GM18502 (cell line): ENCODE measurements around the gene SLC26A8.
"Not testable (repeated sequence)": the region's sequence is repeated elsewhere in the genome, so short reads cannot be mapped to it uniquely, and the experiment has no call there.

ENCODE experiments used
- ATAC-seq: cut with Tn5 transposase; IDR thresholded peaks from one replicate; pipeline ENCODE4 v1.9.1; 2021; ENCODE audit warnings: mild to moderate bottlenecking; ENCODE audit not compliant: unreplicated experiment, poor library complexity

SLC26A8 gene

DNA sequence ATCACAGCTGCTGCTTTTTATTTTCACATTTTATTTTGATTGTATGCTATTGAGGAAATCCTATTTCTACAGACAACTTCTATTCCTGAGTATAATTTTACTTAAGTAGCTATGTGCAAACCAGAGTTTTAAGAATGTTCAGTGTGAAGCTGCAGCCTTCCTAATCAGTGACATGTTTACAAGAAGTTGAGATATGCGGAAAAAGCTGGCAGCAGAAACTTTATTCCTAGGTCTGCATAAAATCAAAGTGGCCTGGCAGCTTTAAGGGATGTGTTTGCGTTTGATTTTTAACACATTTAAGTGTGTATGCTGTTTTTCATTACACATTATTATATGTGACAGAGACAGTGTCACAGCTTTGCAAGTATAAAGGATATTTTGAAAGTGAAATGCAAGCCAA lies 29.4 kb upstream of the SLC26A8 start:
- ATAC-seq: no peak

GRCh38 chr6:36052097-36052496 lies 27.7 kb upstream of the SLC26A8 start:
- no peak for ATAC-seq

DNA sequence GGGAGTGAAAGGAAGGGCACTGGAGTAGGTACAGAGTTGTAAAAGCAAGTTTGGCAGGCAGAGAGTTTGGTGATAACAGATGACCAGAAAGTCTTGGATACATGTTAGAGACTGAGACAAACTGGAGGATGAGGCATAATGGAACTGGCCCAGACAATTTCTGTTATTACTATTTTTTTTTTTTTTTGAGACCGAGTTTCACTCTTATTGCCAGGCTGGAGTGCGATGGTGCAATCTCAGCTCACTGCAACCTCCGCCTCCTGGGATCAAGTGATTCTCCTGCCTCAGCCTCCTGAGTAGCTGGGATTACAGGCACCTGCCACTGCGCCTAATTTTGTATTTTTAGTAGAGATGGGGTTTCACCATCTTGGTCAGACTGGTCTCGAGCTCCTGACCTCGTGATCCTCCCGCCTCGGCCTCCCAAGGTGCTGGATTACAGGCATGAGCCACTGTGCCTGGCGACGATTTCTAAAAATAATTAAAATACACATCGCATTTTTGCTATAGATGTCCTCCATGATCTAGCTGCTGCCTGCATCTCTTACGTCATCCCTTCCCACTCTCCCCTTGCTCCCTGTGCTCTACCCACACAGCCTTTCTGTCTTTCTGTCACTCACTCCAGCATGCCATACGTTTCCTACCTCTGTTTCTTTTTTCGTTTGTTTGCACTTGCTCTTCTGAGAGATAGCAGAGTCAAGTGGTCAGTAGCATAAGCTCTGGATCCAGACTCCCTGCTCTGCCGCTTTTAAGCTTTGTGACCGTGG lies 26.7 kb upstream of the SLC26A8 start:
- no peak for ATAC-seq

DNA sequence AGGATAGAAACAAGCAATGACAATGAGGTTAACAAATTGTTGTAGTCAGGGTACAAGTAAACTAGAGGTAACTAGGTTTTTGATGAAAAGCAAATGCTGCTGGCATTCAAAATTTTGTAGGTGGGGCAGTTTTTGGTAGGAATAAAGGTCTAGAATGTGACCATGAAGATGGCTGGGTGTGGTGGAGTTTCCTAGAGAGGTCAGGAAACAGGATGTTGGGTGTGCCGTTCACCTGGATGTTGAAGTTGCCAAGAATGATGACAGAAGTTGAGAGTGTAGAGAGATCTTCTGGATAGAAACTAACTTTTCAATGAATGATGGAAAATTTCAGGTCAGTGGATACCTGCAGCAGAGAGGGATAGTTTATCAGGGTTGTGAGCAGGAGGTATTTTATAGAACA lies 25.9 kb upstream of the SLC26A8 start:
- ATAC-seq: no peak

GRCh38 chr6:36049582-36049981 lies 25.1 kb upstream of the SLC26A8 start:
- ATAC-seq: no peak

- ATAC-seq: no peak
These were observed 18.3 kb upstream of the SLC26A8 start for GRCh38 chr6:36042618-36043260.

DNA sequence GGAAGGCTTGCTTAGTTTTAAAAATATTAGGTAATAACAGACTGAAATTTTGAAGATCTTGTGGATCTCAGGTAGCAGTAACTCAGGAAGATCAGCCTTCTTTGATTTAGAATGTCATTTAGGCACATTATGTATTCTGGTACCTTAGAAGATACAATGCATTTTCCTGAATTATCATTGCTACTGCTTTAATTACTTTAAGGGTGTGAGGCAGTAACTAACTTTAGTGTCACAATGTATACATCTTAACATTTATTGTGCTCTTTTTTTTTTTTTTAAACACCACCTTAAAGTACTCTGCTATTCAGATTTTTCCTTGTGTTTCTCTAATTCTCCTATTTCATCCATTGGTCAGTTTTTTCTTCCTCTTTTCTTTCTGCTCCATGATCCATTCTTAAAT lies 16.5 kb upstream of the SLC26A8 start:
- no peak for ATAC-seq

GRCh38 chr6:36039112-36039511 lies 14.7 kb upstream of the SLC26A8 start:
- ATAC-seq: no peak

DNA sequence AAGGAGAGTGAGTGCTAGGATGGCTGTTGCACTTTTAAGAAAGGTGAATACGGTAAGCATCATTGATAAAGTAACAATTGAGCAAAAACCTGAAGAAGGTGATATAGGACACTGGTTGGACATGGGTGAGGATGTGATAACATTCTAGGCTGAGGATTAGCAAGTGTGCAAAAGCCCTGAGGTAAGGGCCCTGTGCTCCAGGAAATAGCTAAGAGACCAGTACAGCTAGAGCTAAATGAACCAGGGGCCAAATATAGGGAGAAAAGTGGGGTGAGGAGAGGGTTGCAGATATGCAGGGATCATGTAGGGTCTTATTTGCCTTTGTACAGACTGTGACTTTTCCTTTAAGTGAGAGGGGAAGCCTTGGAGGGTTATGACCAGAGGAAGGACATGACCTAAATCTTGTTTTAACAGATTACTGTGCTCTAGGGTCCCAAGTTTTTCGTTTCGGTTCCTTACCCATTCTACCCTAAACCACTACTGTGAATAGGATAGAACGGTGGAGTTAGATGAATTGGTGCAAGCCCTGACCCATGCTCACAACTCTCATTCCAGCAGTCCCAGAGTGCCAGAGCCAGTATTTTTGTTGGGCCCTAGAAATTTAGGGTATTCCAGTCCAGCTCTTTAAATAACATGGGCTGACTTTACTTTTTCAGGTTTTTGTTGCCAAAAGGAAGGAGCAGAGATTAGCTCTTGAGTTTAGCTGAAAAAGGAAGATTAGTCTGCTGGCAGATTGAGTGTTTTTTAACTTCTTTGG lies 13.9 kb upstream of the SLC26A8 start:
- ATAC-seq: no peak

DNA sequence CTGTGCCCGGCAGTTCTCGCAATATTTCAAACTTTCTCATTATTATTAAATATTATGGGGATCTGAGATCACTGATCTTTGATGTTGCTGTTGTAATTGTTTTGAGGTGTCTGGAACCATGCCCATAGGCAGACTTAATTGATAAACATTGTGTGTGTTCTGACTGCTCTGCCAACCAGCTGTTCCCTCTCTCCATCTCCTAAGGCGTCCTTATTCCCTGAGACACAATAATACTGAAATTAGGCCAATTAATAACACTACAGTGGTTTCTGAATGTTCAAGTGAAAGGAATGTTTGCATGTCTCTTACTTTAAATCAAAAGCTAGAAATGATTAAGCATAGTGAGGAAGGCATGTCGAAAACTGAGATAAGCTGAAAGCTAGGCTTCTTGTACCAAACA lies 10.8 kb upstream of the SLC26A8 start:
- no peak for ATAC-seq

DNA sequence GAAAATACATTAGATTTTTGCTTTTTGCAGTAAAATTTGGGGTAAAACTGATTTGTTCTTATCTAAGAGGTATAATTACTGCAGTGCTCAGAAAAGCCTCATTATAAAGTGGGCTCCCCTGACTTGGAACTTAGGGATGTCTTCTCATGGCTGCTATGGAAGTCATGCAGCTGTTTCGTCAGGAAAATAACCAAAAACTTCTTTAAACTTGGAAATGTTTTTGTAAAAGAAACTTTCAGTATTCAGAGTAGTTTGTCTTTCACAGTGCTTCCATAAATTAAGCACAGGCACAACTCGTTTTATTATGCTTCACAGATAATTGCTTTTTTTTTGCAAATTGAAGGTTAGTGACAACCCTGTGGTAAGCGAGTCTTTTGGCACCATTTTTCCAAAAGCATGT lies 10.0 kb upstream of the SLC26A8 start:
- no peak for ATAC-seq

DNA sequence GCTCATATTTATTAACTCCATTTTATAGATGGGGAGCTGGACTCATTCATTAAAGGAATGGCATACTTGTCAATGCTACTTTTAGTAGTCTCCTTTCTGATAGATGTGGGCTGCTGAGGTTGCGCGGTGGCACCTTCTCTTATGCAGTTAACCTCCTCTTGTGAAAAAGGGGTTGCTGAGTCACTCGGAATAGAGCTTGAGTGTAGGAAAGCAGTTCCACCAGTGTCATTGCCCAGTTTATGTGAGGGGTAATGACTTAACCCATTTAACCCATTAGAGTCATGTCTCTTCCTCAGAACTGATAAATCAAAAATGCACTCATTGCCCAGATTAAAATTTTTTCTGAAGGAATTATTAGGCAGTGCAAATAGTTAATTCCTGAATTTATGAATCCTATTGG lies 9.5 kb upstream of the SLC26A8 start:
- no peak for ATAC-seq

- ATAC-seq: not testable (repeated sequence)
These were observed 8.7 kb upstream of the SLC26A8 start for GRCh38 chr6:36033144-36033543.

GRCh38 chr6:36032261-36032660 lies 7.8 kb upstream of the SLC26A8 start:
- no peak for ATAC-seq

DNA sequence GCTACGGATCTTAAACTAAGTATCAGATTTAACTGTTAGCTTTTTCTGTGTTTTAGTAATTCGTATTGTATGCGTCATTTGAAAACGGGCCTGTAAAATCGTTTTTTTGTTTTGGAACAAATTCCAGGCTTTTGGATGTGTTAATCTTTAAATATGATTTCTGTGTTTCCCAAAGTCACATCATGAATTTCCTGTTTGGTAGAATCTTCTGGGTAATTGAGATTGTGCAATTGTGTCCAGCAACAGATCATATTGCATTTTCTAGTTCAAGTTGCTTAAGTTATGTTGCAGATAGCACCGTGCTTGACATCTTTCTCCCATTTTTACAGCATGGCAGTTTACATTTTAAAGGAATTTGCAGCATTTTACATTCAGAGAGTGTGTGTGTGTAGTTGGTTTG lies 5.0 kb upstream of the SLC26A8 start:
- ATAC-seq: no peak

DNA sequence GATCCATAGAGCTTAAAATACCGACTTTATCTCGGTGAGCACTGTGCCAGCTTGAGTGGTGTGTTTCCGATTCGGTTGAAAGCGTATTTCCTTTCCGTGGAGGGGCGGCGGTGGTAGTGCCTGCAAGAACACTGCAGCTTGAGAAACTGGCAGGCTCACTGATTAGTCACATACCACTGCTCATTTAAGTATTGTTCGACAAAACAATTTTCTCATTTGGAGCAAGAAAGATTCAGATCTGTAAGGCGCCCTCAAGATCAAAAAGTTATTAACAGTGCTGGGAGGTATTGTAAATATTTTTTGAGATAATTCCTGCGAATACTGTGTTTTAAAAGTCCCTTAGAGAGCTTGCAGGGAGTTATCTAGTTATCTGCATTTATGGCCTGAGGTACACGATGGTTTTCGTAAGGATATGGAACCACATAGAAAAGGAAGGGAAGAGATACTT lies 4.5 kb upstream of the SLC26A8 start:
- no peak for ATAC-seq

- peak; percentile 24 for ATAC-seq
These were observed 3.8 kb upstream of the SLC26A8 start for GRCh38 chr6:36028088-36028876.

DNA sequence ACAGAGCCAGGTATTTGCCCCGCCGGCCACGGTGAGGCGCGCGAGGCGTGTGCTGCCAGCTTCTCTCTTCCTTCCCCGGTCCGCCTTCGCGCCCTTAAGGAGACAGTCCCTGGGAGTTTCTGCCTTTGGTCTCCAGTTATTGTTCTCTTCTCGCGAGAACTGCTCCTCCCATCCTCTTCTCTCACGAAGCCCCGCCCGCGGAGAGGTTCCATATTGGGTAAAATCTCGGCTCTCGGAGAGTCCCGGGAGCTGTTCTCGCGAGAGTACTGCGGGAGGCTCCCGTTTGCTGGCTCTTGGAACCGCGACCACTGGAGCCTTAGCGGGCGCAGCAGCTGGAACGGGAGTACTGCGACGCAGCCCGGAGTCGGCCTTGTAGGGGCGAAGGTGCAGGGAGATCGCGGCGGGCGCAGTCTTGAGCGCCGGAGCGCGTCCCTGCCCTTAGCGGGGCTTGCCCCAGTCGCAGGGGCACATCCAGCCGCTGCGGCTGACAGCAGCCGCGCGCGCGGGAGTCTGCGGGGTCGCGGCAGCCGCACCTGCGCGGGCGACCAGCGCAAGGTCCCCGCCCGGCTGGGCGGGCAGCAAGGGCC lies 3.2 kb upstream of the SLC26A8 start, which contains the start of gene MAPK14:
Gene MAPK14, plus strand, starts transcription at position 308 of the 587 bp plus-strand sequence. CDS start 350 bp downstream, outside the sequence.
- peak; percentile 87 for ATAC-seq

- ATAC-seq: no peak
These were observed 1.5 kb upstream of the SLC26A8 start for GRCh38 chr6:36025932-36026327.
